Omental fat pad (tissue), 4 donors: ENCODE results near the gene MAP3K10. TPM values are rescaled to one million over a fixed set of nuclear protein-coding genes. Genes with fewer than 3 reads are reported as not detected.

Experiments used
- ATAC-seq: fragments of 150-250 bp; one replicate; pipeline ENCODE4 v1.9.1; 2016; ENCODE audit warnings: mild to moderate bottlenecking, moderate library complexity; ENCODE audit not compliant: low FRiP score
- DNase-seq: peaks from one replicate; pipeline ENCODE4 v3.0.0-alpha.2; 2019; ENCODE audit warnings: low spot score
- CTCF ChIP-seq, 3 donors: fragments of 450-650 bp; IDR thresholded peaks; one replicate each; pipeline ENCODE4 v1.5.1; 2016 to 2017; ENCODE audit warnings: antibody characterized with exemption in 3 of 3, mild to moderate bottlenecking in 3 of 3, moderate library complexity in 2 of 3
- total RNA-seq, 4 donors: library from RNA; depleted of rRNA; stranded (reverse); fragments of >200 nt; gene quantifications; one replicate each; pipeline ENCODE4 v1.1.0, GENCODE V29; 2016

The MAP3K10 gene
- total RNA-seq, 4 donors from 2014 or later, result 5.9 to 9.7 (median 7.6) TPM

GRCh38 chr19:40257096-40257517 lies 65.9 kb downstream of the MAP3K10 start:
- no peak for TF ChIP-seq CTCF (IDR thresholded peaks at IDR 0.05)
- ATAC-seq (no peak), DNase-seq (no peak)

GRCh38 chr19:40261631-40262030 lies 70.4 kb downstream of the MAP3K10 start:
- no peak for DNase-seq
- ATAC-seq, result no peak
- TF ChIP-seq CTCF (IDR thresholded peaks at IDR 0.05), result no peak

GRCh38 chr19:40262422-40262821 lies 71.2 kb downstream of the MAP3K10 start:
- no peak for ATAC-seq
- no peak for DNase-seq
- no peak for TF ChIP-seq CTCF (IDR thresholded peaks at IDR 0.05)

- no peak for ATAC-seq
- DNase-seq, result no peak
- TF ChIP-seq CTCF (IDR thresholded peaks at IDR 0.05), result no peak
Observed at GRCh38 chr19:40263440-40264313, 72.5 kb downstream of the MAP3K10 start.

GRCh38 chr19:40264314-40265054 lies 73.3 kb downstream of the MAP3K10 start:
- no peak for DNase-seq
- TF ChIP-seq CTCF (IDR thresholded peaks at IDR 0.05), result no peak
- ATAC-seq, result no peak

Other genes starting within 250 kb of the MAP3K10 start
- 100 to 1,000 TPM in 1 of 4 donors, 10 to 100 TPM in 3; 52.6 to 141 (median 75.4) TPM for gene PSMC4, start 220.3 kb upstream of the MAP3K10 start, total RNA-seq
- gene ZNF546, start 194.4 kb upstream of the MAP3K10 start, total RNA-seq, result 10 to 100 TPM in 1 of 4 donors, 1 to 10 TPM in 3; 1.4 to 11.8 (median 6.7) TPM
- 10 to 100 TPM in 2 of 4 donors, 1 to 10 TPM in 2; 7.2 to 17.8 (median 10.7) TPM for gene ZNF780B, start 135.2 kb upstream of the MAP3K10 start, total RNA-seq
- 10 to 100 TPM in 3 of 4 donors, 1 to 10 TPM in 1; 4.8 to 14.7 (median 11.4) TPM for gene ZNF780A, start 100.5 kb upstream of the MAP3K10 start, total RNA-seq
- gene TTC9B, start 27.0 kb downstream of the MAP3K10 start, total RNA-seq, result under 1 TPM in 1 of 4 donors, not detected in 3; 0.28 TPM
- gene CCNP, start 35.3 kb downstream of the MAP3K10 start, total RNA-seq, result 1 to 10 TPM in 1 of 4 donors, under 1 TPM in 2, not detected in 1; 0.37 to 1.1 (median 0.48) TPM
- gene AKT2, start 93.9 kb downstream of the MAP3K10 start, total RNA-seq, result 100 to 1,000 TPM in 2 of 4 donors, 10 to 100 TPM in 2; 84.7 to 151 (median 99.1) TPM
- gene C19orf47, start 157.0 kb downstream of the MAP3K10 start, total RNA-seq, result 10 to 100 TPM in 1 of 4 donors, 1 to 10 TPM in 3; 7.6 to 11.9 (median 8.3) TPM
- gene PLD3, start 157.3 kb downstream of the MAP3K10 start, total RNA-seq, result 100 to 1,000 TPM; 254 to 437 (median 351) TPM
- 1 to 10 TPM in 1 of 4 donors, under 1 TPM in 1, not detected in 2; 0.24 to 2.2 TPM for gene HIPK4, start 198.8 kb downstream of the MAP3K10 start, total RNA-seq
- gene PRX, start 222.0 kb downstream of the MAP3K10 start, total RNA-seq, result 1 to 10 TPM; 2.2 to 6.1 (median 4.3) TPM
- gene SERTAD1, start 234.6 kb downstream of the MAP3K10 start, total RNA-seq, result 10 to 100 TPM; 18.9 to 80.9 (median 37.7) TPM